Superior temporal gyrus (tissue), 1 donor: ENCODE data around the gene SERF2.
"Not testable (repeated sequence)": the region's sequence is repeated elsewhere in the genome, so short reads cannot be mapped to it uniquely, and the experiment has no call there.

Source experiments
- DNase-seq: peaks from one replicate; pipeline ENCODE4 v3.0.0-alpha.2; 2016; ENCODE audit errors: extremely low spot score

The SERF2 gene

GRCh38 chr15:43829951-43830540 lies 37.9 kb downstream of the SERF2 start:
- not testable (repeated sequence) for DNase-seq

- DNase-seq: not testable (repeated sequence)
Measured at GRCh38 chr15:43830691-43831275, 38.7 kb downstream of the SERF2 start.

GRCh38 chr15:43831519-43832052 lies 39.5 kb downstream of the SERF2 start:
- DNase-seq: not testable (repeated sequence)

GRCh38 chr15:43832485-43832884 lies 40.4 kb downstream of the SERF2 start:
- DNase-seq: not testable (repeated sequence)

GRCh38 chr15:43845421-43845820 lies 53.3 kb downstream of the SERF2 start:
- DNase-seq: no peak
